HEK293 (cell line): Measurements from ENCODE around the gene TMEM214.

Source experiments
- BCL11A ChIP-seq: fragments of 450-650 bp; formaldehyde crosslinking; IDR thresholded peaks from 2 replicates; pipeline ENCODE4 v1.5.1; 2016; ENCODE audit warnings: low read depth, missing biosample characterization, missing genetic modification characterization
- BCL11B ChIP-seq: fragments of 450-650 bp; formaldehyde crosslinking; IDR thresholded peaks from 2 replicates; pipeline ENCODE4 v1.5.1; 2016; ENCODE audit warnings: low read depth, missing biosample characterization, missing genetic modification characterization
- MYNN ChIP-seq: fragments of 450-650 bp; formaldehyde crosslinking; IDR thresholded peaks from 2 replicates; pipeline ENCODE4 v1.5.1; 2016; ENCODE audit warnings: missing biosample characterization, missing genetic modification characterization, borderline replicate concordance
- PATZ1 ChIP-seq: fragments of 450-650 bp; formaldehyde crosslinking; IDR thresholded peaks from 2 replicates; pipeline ENCODE4 v1.5.1; 2016; ENCODE audit warnings: missing biosample characterization, missing genetic modification characterization
- SALL2 ChIP-seq: fragments of 450-650 bp; formaldehyde crosslinking; IDR thresholded peaks from 2 replicates; pipeline ENCODE4 v1.5.0; 2017; ENCODE audit warnings: missing biosample characterization, mild to moderate bottlenecking, missing genetic modification characterization, borderline replicate concordance
- ZNF239 ChIP-seq: fragments of 450-650 bp; formaldehyde crosslinking; IDR thresholded peaks from 2 replicates; pipeline ENCODE4 v1.5.1; 2016; ENCODE audit warnings: missing biosample characterization, missing genetic modification characterization
- ZNF311 ChIP-seq: fragments of 450-650 bp; formaldehyde crosslinking; IDR thresholded peaks from 2 replicates; pipeline ENCODE4 v1.5.1; 2017; ENCODE audit warnings: missing biosample characterization, missing genetic modification characterization, borderline replicate concordance
- ZNF707 ChIP-seq: fragments of 450-650 bp; formaldehyde crosslinking; IDR thresholded peaks from 2 replicates; pipeline ENCODE4 v1.5.1; 2016; ENCODE audit warnings: missing biosample characterization, missing genetic modification characterization
- TF ChIP-seq, protein P1 (sequence below): fragments of 450-650 bp; formaldehyde crosslinking; optimal IDR thresholded peaks from 2 replicates; pipeline ENCODE3; 2016; ENCODE audit warnings: missing biosample characterization, mild to moderate bottlenecking, missing genetic modification characterization
- TF ChIP-seq, protein P2 (sequence below): fragments of 450-650 bp; formaldehyde crosslinking; IDR thresholded peaks from 2 replicates; pipeline ENCODE4 v1.5.1; 2016; ENCODE audit warnings: missing biosample characterization, missing genetic modification characterization
- TF ChIP-seq, protein P3 (sequence below): fragments of 450-650 bp; formaldehyde crosslinking; IDR thresholded peaks from 2 replicates; pipeline ENCODE4 v1.5.1; 2016; ENCODE audit warnings: missing biosample characterization, missing genetic modification characterization

DNA sequence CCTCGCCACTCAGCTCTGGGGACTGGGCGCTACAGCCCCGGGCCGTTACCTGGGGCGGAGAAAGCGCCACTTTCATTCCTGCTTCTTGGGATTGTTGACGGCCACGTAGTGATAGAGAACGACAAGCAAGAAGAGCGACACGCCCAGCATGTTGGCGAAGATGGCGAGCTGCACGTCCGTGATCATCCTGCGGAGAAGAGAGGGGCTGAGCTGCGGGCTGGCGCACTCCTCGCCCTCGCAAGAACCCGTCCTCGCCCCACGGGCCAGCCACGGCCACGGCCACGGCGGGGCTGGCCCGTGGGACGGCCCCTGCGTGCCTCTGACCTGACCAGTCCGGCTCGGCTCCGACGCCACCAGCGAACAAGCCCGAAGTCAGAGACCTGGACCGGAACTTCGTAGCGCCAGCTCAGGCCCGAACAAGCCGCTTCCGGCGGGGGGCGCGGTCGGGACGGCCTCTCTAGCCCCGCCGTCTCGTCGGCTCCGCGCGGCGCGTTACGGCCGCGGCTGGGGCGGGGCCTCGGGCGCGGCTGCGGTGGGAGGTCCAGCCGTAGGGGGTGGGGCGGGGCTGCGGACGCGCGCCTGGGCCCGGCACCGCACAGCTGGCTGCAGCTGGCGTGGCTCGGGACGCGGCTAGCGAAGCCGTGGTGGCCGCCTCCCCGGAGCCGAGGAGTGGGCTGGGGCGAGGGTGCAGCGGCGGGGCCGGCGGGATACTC, 38.7 kb downstream of the TMEM214 start, which contains the start of gene OST4:
- TF ChIP-seq ZNF239 (tag by site-specific recombination) (no peak), BCL11A (tag by site-specific recombination) (no peak), SALL2 (no peak), MYNN (tag by site-specific recombination) (no peak), PATZ1 (tag by site-specific recombination) (no peak), BCL11B (tag by site-specific recombination) (no peak), ZNF311 (no peak), ZNF707 (tag by site-specific recombination) (no peak)
- TF ChIP-seq, protein P1, sequence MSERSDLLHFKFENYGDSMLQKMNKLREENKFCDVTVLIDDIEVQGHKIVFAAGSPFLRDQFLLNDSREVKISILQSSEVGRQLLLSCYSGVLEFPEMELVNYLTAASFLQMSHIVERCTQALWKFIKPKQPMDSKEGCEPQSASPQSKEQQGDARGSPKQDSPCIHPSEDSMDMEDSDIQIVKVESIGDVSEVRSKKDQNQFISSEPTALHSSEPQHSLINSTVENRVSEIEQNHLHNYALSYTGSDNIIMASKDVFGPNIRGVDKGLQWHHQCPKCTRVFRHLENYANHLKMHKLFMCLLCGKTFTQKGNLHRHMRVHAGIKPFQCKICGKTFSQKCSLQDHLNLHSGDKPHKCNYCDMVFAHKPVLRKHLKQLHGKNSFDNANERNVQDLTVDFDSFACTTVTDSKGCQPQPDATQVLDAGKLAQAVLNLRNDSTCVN, result peak; percentile 77
- TF ChIP-seq, protein P2, sequence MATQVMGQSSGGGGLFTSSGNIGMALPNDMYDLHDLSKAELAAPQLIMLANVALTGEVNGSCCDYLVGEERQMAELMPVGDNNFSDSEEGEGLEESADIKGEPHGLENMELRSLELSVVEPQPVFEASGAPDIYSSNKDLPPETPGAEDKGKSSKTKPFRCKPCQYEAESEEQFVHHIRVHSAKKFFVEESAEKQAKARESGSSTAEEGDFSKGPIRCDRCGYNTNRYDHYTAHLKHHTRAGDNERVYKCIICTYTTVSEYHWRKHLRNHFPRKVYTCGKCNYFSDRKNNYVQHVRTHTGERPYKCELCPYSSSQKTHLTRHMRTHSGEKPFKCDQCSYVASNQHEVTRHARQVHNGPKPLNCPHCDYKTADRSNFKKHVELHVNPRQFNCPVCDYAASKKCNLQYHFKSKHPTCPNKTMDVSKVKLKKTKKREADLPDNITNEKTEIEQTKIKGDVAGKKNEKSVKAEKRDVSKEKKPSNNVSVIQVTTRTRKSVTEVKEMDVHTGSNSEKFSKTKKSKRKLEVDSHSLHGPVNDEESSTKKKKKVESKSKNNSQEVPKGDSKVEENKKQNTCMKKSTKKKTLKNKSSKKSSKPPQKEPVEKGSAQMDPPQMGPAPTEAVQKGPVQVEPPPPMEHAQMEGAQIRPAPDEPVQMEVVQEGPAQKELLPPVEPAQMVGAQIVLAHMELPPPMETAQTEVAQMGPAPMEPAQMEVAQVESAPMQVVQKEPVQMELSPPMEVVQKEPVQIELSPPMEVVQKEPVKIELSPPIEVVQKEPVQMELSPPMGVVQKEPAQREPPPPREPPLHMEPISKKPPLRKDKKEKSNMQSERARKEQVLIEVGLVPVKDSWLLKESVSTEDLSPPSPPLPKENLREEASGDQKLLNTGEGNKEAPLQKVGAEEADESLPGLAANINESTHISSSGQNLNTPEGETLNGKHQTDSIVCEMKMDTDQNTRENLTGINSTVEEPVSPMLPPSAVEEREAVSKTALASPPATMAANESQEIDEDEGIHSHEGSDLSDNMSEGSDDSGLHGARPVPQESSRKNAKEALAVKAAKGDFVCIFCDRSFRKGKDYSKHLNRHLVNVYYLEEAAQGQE (tag by site-specific recombination), result no peak
- TF ChIP-seq, protein P3, sequence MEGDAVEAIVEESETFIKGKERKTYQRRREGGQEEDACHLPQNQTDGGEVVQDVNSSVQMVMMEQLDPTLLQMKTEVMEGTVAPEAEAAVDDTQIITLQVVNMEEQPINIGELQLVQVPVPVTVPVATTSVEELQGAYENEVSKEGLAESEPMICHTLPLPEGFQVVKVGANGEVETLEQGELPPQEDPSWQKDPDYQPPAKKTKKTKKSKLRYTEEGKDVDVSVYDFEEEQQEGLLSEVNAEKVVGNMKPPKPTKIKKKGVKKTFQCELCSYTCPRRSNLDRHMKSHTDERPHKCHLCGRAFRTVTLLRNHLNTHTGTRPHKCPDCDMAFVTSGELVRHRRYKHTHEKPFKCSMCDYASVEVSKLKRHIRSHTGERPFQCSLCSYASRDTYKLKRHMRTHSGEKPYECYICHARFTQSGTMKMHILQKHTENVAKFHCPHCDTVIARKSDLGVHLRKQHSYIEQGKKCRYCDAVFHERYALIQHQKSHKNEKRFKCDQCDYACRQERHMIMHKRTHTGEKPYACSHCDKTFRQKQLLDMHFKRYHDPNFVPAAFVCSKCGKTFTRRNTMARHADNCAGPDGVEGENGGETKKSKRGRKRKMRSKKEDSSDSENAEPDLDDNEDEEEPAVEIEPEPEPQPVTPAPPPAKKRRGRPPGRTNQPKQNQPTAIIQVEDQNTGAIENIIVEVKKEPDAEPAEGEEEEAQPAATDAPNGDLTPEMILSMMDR (tag by site-specific recombination), result peak; percentile 76
